HepG2 (cell line): ENCODE results near the gene MCOLN1. TPM values are rescaled to one million over a fixed set of nuclear protein-coding genes. Genes with fewer than 3 reads are reported as not detected.
A peak's percentile ranks its signal among the peaks of the same experiment; 100 is the strongest.

Experiments
- CHD2 ChIP-seq: IDR thresholded peaks from 2 replicates; pipeline ENCODE4 v1.6.1; 2011; ENCODE audit warnings: low read depth, low read length, improper control_type of control experiment
- IRF9 ChIP-seq: sonication (generic); formaldehyde crosslinking; IDR thresholded peaks from 2 replicates; pipeline ENCODE4 v1.8.0; 2022; ENCODE audit warnings: missing genetic modification reagents, mild to moderate bottlenecking, borderline replicate concordance
- KLF9 ChIP-seq: IDR thresholded peaks from 2 replicates; pipeline ENCODE4 v1.6.1; 2016; ENCODE audit warnings: low read depth
- MED1 ChIP-seq: sonication (generic); formaldehyde crosslinking; IDR thresholded peaks from 2 replicates; pipeline ENCODE4 v1.4.0; 2020; ENCODE audit warnings: missing genetic modification reagents
- MTERF4 ChIP-seq: sonication (generic); formaldehyde crosslinking; IDR thresholded peaks from 2 replicates; pipeline ENCODE4 v1.8.0; 2023; ENCODE audit warnings: mild to moderate bottlenecking, missing genetic modification reagents
- POGK ChIP-seq: sonication (generic); formaldehyde crosslinking; conservative IDR thresholded peaks from 2 replicates; pipeline ENCODE4 v1.8.0; 2022; ENCODE audit warnings: mild to moderate bottlenecking, moderate library complexity, missing genetic modification reagents
- SSRP1 ChIP-seq: IDR thresholded peaks from 2 replicates; pipeline ENCODE4 v1.6.1; 2016; ENCODE audit warnings: control low read depth
- THAP7 ChIP-seq: sonication (generic); formaldehyde crosslinking; IDR thresholded peaks from 2 replicates; pipeline ENCODE4 v1.8.1; 2023; ENCODE audit warnings: mild to moderate bottlenecking, missing genetic modification reagents
- ZBED4 ChIP-seq: sonication (generic); formaldehyde crosslinking; IDR thresholded peaks from 2 replicates; pipeline ENCODE4 v1.4.0; 2020; ENCODE audit warnings: missing genetic modification reagents, borderline replicate concordance
- ZBTB39 ChIP-seq: sonication (generic); formaldehyde crosslinking; IDR thresholded peaks from 2 replicates; pipeline ENCODE4 v1.5.0; 2020; ENCODE audit warnings: missing genetic modification reagents
- ZNF589 ChIP-seq: sonication (generic); formaldehyde crosslinking; conservative IDR thresholded peaks from 2 replicates; pipeline ENCODE4 v1.8.0; 2022; ENCODE audit warnings: mild to moderate bottlenecking, moderate library complexity, missing genetic modification reagents
- ZNF605 ChIP-seq: sonication (generic); formaldehyde crosslinking; IDR thresholded peaks from 2 replicates; pipeline ENCODE4 v1.8.0; 2022; ENCODE audit warnings: mild to moderate bottlenecking, missing genetic modification reagents
- ZNF770 ChIP-seq: sonication (generic); formaldehyde crosslinking; IDR thresholded peaks from 2 replicates; pipeline ENCODE4 v1.5.0; 2020; ENCODE audit warnings: mild to moderate bottlenecking, missing genetic modification reagents
- ZSCAN5A ChIP-seq: sonication (generic); formaldehyde crosslinking; IDR thresholded peaks from 2 replicates; pipeline ENCODE4 v1.8.0; 2022; ENCODE audit warnings: mild to moderate bottlenecking, missing genetic modification reagents, borderline replicate concordance
- polyA plus RNA-seq, 8 experiments: library from polyadenylated mRNA; depleted of rRNA in 3 of 8; stranded (reverse) in 7 of 8; unstranded in 1 of 8; fragments of >200 nt; fragmentation: Illumina TruSeq in 4 of 8; extraction: Trizol in 4 of 8; gene quantifications; 2 replicates each; pipeline versions ENCODE4 v1.2.1 to v1.2.3, GENCODE V29; 2011 to 2016; ENCODE audit warnings: low read depth in 4 of 8, missing spikeins in 1 of 8, mixed read lengths in 1 of 8; ENCODE audit not compliant: insufficient read depth in 1 of 8
- total RNA-seq, 5 experiments: library from RNA; depleted of rRNA; stranded (reverse); fragments of >200 nt; fragmentation: Illumina TruSeq; extraction: Trizol; gene quantifications; 2 replicates each; pipeline ENCODE4 v1.2.3, GENCODE V29; 2016; ENCODE audit warnings: low read depth in 1 of 5

MCOLN1 gene
- total and polyA plus RNA-seq, 2 of the 13 experiments (the other 11 are each of a cell fraction or from before 2014, with no cell fraction given) = 3.4 to 15.7 TPM

GRCh38 chr19:7515645-7516151, 6.7 kb upstream of the MCOLN1 start, which contains the start of gene ZNF358 (continued):
- TF ChIP-seq POGK (CRISPR knock-in tag) (no peak), ZBED4 (no peak), CHD2 (no peak), ZNF605 (no peak), MED1 (CRISPR knock-in tag) (no peak), ZNF589 (CRISPR knock-in tag) (no peak), SSRP1 (CRISPR knock-in tag) (no peak), MTERF4 (CRISPR knock-in tag) (no peak), ZSCAN5A (no peak), THAP7 (CRISPR knock-in tag) (peak; percentile 43; the same call in 1 of the 2 replicates), KLF9 (CRISPR knock-in tag) (no peak; the same call in 1 of the 2 replicates), ZNF770 (no peak), ZBTB39 (no peak), IRF9 (no peak)
